ENCODE data around the gene SFTPB. TPM values are rescaled to one million over a fixed set of nuclear protein-coding genes. Genes with fewer than 3 reads are reported as not detected.

SFTPB gene
- total RNA-seq, 2 donors from 2014 or later: not detected

- no peaks in the 10 kb centered on the region for H3K9me3 Mint-ChIP-seq
- H3K27ac Mint-ChIP-seq: peak overlapping the region; percentile 1 to 51
- DNase-seq (ENCODE audit: low spot score in 2 of 2) (no peak), ATAC-seq (no peak)
- no peaks in the 10 kb centered on the region for H3K36me3 Mint-ChIP-seq
These were observed 37.7 kb upstream of the SFTPB start for GRCh38 chr2:85705680-85706039.

- peak in 1 of 2 donors; percentile 23 for DNase-seq (ENCODE audit: low spot score in 2 of 2)
- Mint-ChIP-seq H3K36me3 (no peaks in the 10 kb centered on the region), H3K27ac (peak overlapping the region; percentile 1 to 15), H3K9me3 (no peaks in the 10 kb centered on the region)
- no peak for ATAC-seq
These were observed 37.0 kb upstream of the SFTPB start for GRCh38 chr2:85704800-85705679.

GRCh38 chr2:85704038-85704437, 36.0 kb upstream of the SFTPB start:
- ATAC-seq (no peak), DNase-seq (ENCODE audit: low spot score in 2 of 2) (no peak)
- no peaks in the 10 kb centered on the region for H3K9me3 Mint-ChIP-seq
- no peak overlapping the region for H3K27ac Mint-ChIP-seq
- H3K36me3 Mint-ChIP-seq: no peaks in the 10 kb centered on the region

- peak overlapping the region in 1 of 2 donors; percentile 13 for H3K27ac Mint-ChIP-seq
- DNase-seq (ENCODE audit: low spot score in 2 of 2): no peak
- H3K36me3 Mint-ChIP-seq: no peaks in the 10 kb centered on the region
- no peaks in the 10 kb centered on the region for H3K9me3 Mint-ChIP-seq
- no peak for ATAC-seq
These were observed 35.3 kb upstream of the SFTPB start for GRCh38 chr2:85703329-85703728.

GRCh38 chr2:85702800-85703199, 34.8 kb upstream of the SFTPB start:
- Mint-ChIP-seq H3K9me3 (no peaks in the 10 kb centered on the region), H3K27ac (peak overlapping the region in 1 of 2 donors; percentile 7), H3K36me3 (no peaks in the 10 kb centered on the region)
- ATAC-seq: no peak
- DNase-seq (ENCODE audit: low spot score in 2 of 2): no peak

- DNase-seq (ENCODE audit: low spot score in 2 of 2): no peak
- peak overlapping the region in 1 of 2 donors; percentile 7 for H3K27ac Mint-ChIP-seq
- ATAC-seq: no peak
- H3K9me3 Mint-ChIP-seq: no peaks in the 10 kb centered on the region
- H3K36me3 Mint-ChIP-seq: no peaks in the 10 kb centered on the region
These were observed 34.2 kb upstream of the SFTPB start for GRCh38 chr2:85702172-85702571.

GRCh38 chr2:85699325-85699724, 31.3 kb upstream of the SFTPB start:
- Mint-ChIP-seq H3K27ac (no peak overlapping the region), H3K9me3 (no peaks in the 10 kb centered on the region), H3K36me3 (no peaks in the 10 kb centered on the region)
- DNase-seq (ENCODE audit: low spot score in 2 of 2): no peak
- ATAC-seq: no peak

- no peaks in the 10 kb centered on the region for H3K9me3 Mint-ChIP-seq
- DNase-seq (ENCODE audit: low spot score in 2 of 2) (no peak), ATAC-seq (no peak)
- no peaks in the 10 kb centered on the region for H3K36me3 Mint-ChIP-seq
- H3K27ac Mint-ChIP-seq: no peak overlapping the region
These were observed 30.9 kb upstream of the SFTPB start for GRCh38 chr2:85698880-85699254.

- Mint-ChIP-seq H3K36me3 (no peaks in the 10 kb centered on the region), H3K9me3 (no peaks in the 10 kb centered on the region), H3K27ac (no peak overlapping the region)
- DNase-seq (ENCODE audit: low spot score in 2 of 2): peak in 1 of 2 donors; percentile 50
- no peak for ATAC-seq
These were observed 30.3 kb upstream of the SFTPB start for GRCh38 chr2:85698184-85698879.

- Mint-ChIP-seq H3K36me3 (no peaks in the 10 kb centered on the region), H3K27ac (no peak overlapping the region), H3K9me3 (no peaks in the 10 kb centered on the region)
- DNase-seq (ENCODE audit: low spot score in 2 of 2) (no peak), ATAC-seq (no peak)
These were observed 29.7 kb upstream of the SFTPB start for GRCh38 chr2:85697716-85698115.

- DNase-seq (ENCODE audit: low spot score in 2 of 2): no peak
- no peak for ATAC-seq
- Mint-ChIP-seq H3K27ac (no peak overlapping the region), H3K36me3 (no peaks in the 10 kb centered on the region), H3K9me3 (no peaks in the 10 kb centered on the region)
These were observed 29.1 kb upstream of the SFTPB start for GRCh38 chr2:85697096-85697495.

GRCh38 chr2:85695691-85696668, 28.0 kb upstream of the SFTPB start:
- peak in 1 of 2 donors; percentile 37 for DNase-seq (ENCODE audit: low spot score in 2 of 2)
- H3K36me3 Mint-ChIP-seq: no peaks in the 10 kb centered on the region
- H3K9me3 Mint-ChIP-seq: no peaks in the 10 kb centered on the region
- H3K27ac Mint-ChIP-seq: peak overlapping the region in 1 of 2 donors; percentile 9
- ATAC-seq: no peak

GRCh38 chr2:85695121-85695520, 27.1 kb upstream of the SFTPB start:
- no peak for DNase-seq (ENCODE audit: low spot score in 2 of 2)
- H3K36me3 Mint-ChIP-seq: no peaks in the 10 kb centered on the region
- H3K9me3 Mint-ChIP-seq: no peaks in the 10 kb centered on the region
- H3K27ac Mint-ChIP-seq: no peak overlapping the region
- ATAC-seq: no peak

- no peaks in the 10 kb centered on the region for H3K36me3 Mint-ChIP-seq
- peak in 1 of 2 donors; percentile 34 for ATAC-seq
- no peaks in the 10 kb centered on the region for H3K9me3 Mint-ChIP-seq
- H3K27ac Mint-ChIP-seq: peak within 1 kb of the TSS in 1 of 2 donors; percentile 39
- DNase-seq (ENCODE audit: low spot score in 2 of 2): peak in 1 of 2 donors; percentile 48
These were observed 26.3 kb upstream of the SFTPB start, which contains the start of gene GNLY for GRCh38 chr2:85694052-85695025. TSS of gene GNLY (plus strand) at chr2:85694358. CDS start at chr2:85694419, 61 bp downstream.

- DNase-seq (ENCODE audit: low spot score in 2 of 2): peak in 1 of 2 donors; percentile 21
- peak in 1 of 2 donors; percentile 19 for ATAC-seq
- H3K9me3 Mint-ChIP-seq: no peaks in the 10 kb centered on the region
- no peaks in the 10 kb centered on the region for H3K36me3 Mint-ChIP-seq
- H3K27ac Mint-ChIP-seq: no peak overlapping the region
These were observed 24.1 kb upstream of the SFTPB start for GRCh38 chr2:85692039-85692645.

Measured in activated naive CD4-positive, alpha-beta T cell treated with anti-CD3 and anti-CD28 coated beads, Interleukin-2, amount 50 U/mL, for 72 hours (primary cell).